ENCODE measurements around the gene SLC26A2. TPM values are rescaled to one million over a fixed set of nuclear protein-coding genes. Genes with fewer than 3 reads are reported as not detected.

SLC26A2 gene
- total and polyA plus RNA-seq, 2 donors (not counting 1 experiment from before 2014, with no cell fraction given) = 2.1 to 13.2 TPM

DNA sequence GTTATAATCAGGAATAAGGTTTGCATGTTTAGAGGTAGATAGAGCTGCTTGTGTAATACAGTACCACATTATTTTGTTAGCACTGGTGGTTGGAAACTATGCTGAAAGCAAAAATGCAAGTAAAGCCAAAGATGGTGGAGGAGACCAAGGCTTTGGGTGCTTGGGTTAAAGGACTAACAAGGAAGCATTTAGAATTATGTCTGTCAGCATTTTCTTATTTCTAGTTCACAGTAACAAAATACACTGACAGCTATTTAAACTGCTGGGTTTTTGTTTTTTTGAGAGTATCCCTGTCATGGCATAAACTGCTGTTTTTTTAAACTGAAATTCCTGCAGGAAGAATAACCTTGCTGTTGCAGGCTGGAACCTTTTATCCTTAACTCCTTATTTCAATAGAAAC is 46.5 kb downstream of the SLC26A2 start:
- peaks cover 43% of the 10 kb centered on the region for H3K79me2 ChIP-seq (ENCODE audit: control insufficient read depth, insufficient read depth, low read length)
- DNase-seq (no peak), ATAC-seq (ENCODE audit: low read depth) (no peak)
- CTCF ChIA-PET = interaction anchor here (1.6 to 2.2 kb wide), 2 partner anchors 16 to 47 kb away, joined by 5 to 6 read pairs; partner anchors contain the start of gene SLC26A2
- peaks cover 10 to 57% of the 10 kb centered on the region in 2 experiments for H3K36me3 ChIP-seq (replicated peaks in 1 of 2; ENCODE audit: control extremely low read depth in 1 of 2, control insufficient read depth in 1 of 2, extremely low read depth in 1 of 2, insufficient read depth in 2 of 2, low read length in 1 of 2)
- no peaks in the 10 kb centered on the region for H3K9me3 ChIP-seq (ENCODE audit: control extremely low read depth in 1 of 3, control insufficient read depth in 2 of 3, insufficient read depth in 1 of 3, low read length in 2 of 3)
- Mint-ChIP-seq H3K4me1 (peaks cover 17% of the 10 kb centered on the region), H3K4me3 (no peak overlapping the region), H3K9me3 (ENCODE audit: insufficient read depth) (no peaks in the 10 kb centered on the region), H3K27me3 (no peaks in the 10 kb centered on the region), H3K27ac (no peak overlapping the region)
- no peak overlapping the region for H3K4me3 ChIP-seq (ENCODE audit: control extremely low read depth in 1 of 5, extremely low read depth in 1 of 5, insufficient read depth in 1 of 5, low read depth in 2 of 5, low read length in 4 of 5)
- TF ChIP-seq EZH2 (IDR thresholded peaks at IDR 0.05; ENCODE audit: borderline replicate concordance, insufficient read depth, low read depth, low read length, poor library complexity, severe bottlenecking) = no peak
- TF ChIP-seq, protein P1, sequence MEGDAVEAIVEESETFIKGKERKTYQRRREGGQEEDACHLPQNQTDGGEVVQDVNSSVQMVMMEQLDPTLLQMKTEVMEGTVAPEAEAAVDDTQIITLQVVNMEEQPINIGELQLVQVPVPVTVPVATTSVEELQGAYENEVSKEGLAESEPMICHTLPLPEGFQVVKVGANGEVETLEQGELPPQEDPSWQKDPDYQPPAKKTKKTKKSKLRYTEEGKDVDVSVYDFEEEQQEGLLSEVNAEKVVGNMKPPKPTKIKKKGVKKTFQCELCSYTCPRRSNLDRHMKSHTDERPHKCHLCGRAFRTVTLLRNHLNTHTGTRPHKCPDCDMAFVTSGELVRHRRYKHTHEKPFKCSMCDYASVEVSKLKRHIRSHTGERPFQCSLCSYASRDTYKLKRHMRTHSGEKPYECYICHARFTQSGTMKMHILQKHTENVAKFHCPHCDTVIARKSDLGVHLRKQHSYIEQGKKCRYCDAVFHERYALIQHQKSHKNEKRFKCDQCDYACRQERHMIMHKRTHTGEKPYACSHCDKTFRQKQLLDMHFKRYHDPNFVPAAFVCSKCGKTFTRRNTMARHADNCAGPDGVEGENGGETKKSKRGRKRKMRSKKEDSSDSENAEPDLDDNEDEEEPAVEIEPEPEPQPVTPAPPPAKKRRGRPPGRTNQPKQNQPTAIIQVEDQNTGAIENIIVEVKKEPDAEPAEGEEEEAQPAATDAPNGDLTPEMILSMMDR (IDR thresholded peaks at IDR 0.05) = no peak
- intact Hi-C loops (cut with micrococcal nuclease) = no loop called here
- no peaks in the 10 kb centered on the region for H3K27me3 ChIP-seq (replicated peaks in 1 of 4; ENCODE audit: control extremely low read depth in 1 of 4, control insufficient read depth in 3 of 4, insufficient read depth in 4 of 4, low read length in 3 of 4)
- H3K4me1 ChIP-seq (ENCODE audit: control insufficient read depth in 2 of 2, insufficient read depth in 2 of 2, low read length in 2 of 2) = peaks cover 5 to 7% of the 10 kb centered on the region in 2 donors
- no peak overlapping the region for H3K27ac ChIP-seq (ENCODE audit: low read length in 2 of 2)
- no peak overlapping the region for H3K9ac ChIP-seq (ENCODE audit: low read length)
- POLR2A ChIA-PET = no interaction called here
- no peak overlapping the region for H3K4me2 ChIP-seq (replicated peaks; ENCODE audit: low read depth, low read length, poor library complexity, severe bottlenecking)
- H4K20me1 ChIP-seq (ENCODE audit: control insufficient read depth, insufficient read depth, low read length, poor library complexity, severe bottlenecking) = peaks cover 33% of the 10 kb centered on the region
- no peak overlapping the region for H2AFZ ChIP-seq (ENCODE audit: insufficient read depth, low read depth, low read length, poor library complexity, severe bottlenecking)

DNA sequence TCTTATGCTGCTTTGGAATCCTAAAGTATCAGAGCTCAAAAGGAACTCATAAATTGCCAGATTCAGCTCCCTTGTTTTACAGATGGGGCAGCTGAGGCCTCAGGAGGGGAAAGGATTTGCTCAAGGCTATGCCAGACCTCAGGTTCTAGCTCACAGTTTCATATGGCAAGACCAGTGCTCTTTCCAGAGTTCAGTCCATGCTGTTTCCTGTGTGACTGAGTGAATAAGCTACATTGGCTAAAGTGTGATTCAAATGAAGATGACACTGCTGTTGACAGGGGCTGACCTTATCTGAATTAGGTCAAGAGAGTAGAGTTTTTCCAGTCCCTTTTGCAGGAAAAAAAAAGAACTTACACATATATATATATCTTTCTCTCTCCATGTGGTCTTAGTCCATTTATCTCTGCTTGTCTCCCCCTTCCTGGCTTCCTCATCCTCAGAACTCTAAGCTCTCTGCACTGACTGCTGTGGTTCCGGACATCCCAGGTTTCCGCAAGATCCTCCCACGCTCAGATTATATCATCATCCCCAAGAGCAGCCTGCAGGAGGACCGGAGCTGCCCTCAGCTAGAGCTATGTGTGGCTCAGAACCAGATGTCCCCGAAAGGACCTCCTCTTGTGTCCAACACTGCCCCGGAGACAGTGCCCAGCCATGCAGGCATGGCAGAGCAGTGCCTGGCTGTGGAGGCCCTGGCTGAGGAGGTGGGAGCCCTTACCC is 49.3 kb downstream of the SLC26A2 start:
- Mint-ChIP-seq H3K4me3 (no peak overlapping the region), H3K4me1 (no peaks in the 10 kb centered on the region), H3K27me3 (no peaks in the 10 kb centered on the region), H3K9me3 (ENCODE audit: insufficient read depth) (no peaks in the 10 kb centered on the region), H3K27ac (no peak overlapping the region)
- ATAC-seq (ENCODE audit: low read depth) (no peak), DNase-seq (no peak)
- Histone ChIP-seq H3K36me3 (replicated peaks in 1 of 2; ENCODE audit: control extremely low read depth in 1 of 2, control insufficient read depth in 1 of 2, extremely low read depth in 1 of 2, insufficient read depth in 2 of 2, low read length in 1 of 2) (peaks cover 18 to 80% of the 10 kb centered on the region in 2 experiments), H3K4me1 (ENCODE audit: control insufficient read depth in 2 of 2, insufficient read depth in 2 of 2, low read length in 2 of 2) (no peaks in the 10 kb centered on the region), H3K27ac (ENCODE audit: low read length in 2 of 2) (no peak overlapping the region), H3K9me3 (ENCODE audit: control extremely low read depth in 1 of 3, control insufficient read depth in 2 of 3, insufficient read depth in 1 of 3, low read length in 2 of 3) (no peaks in the 10 kb centered on the region), H3K9ac (ENCODE audit: low read length) (no peak overlapping the region), H3K4me3 (ENCODE audit: control extremely low read depth in 1 of 5, extremely low read depth in 1 of 5, insufficient read depth in 1 of 5, low read depth in 2 of 5, low read length in 4 of 5) (no peak overlapping the region), H3K79me2 (ENCODE audit: control insufficient read depth, insufficient read depth, low read length) (peaks cover 22% of the 10 kb centered on the region), H3K4me2 (replicated peaks; ENCODE audit: low read depth, low read length, poor library complexity, severe bottlenecking) (no peak overlapping the region), H2AFZ (ENCODE audit: insufficient read depth, low read depth, low read length, poor library complexity, severe bottlenecking) (no peak overlapping the region), H4K20me1 (ENCODE audit: control insufficient read depth, insufficient read depth, low read length, poor library complexity, severe bottlenecking) (peaks cover 23% of the 10 kb centered on the region), H3K27me3 (replicated peaks in 1 of 4; ENCODE audit: control extremely low read depth in 1 of 4, control insufficient read depth in 3 of 4, insufficient read depth in 4 of 4, low read length in 3 of 4) (no peaks in the 10 kb centered on the region)
- TF ChIP-seq EZH2 (IDR thresholded peaks at IDR 0.05; ENCODE audit: borderline replicate concordance, insufficient read depth, low read depth, low read length, poor library complexity, severe bottlenecking) = no peak
- TF ChIP-seq, protein P1 (IDR thresholded peaks at IDR 0.05) = no peak
- CTCF ChIA-PET = no interaction called here
- intact Hi-C loops (cut with micrococcal nuclease) = no loop called here
- POLR2A ChIA-PET = no interaction called here
- 97% methylated on average over 6 of the region's 6 CpGs for WGBS (ENCODE audit: insufficient coverage)

Data from B cell (primary cell).